ENCODE results near the gene TIGD6.
A peak's percentile ranks its signal among the peaks of the same experiment; 100 is the strongest.
"Not testable (repeated sequence)": the region's sequence is repeated elsewhere in the genome, so short reads cannot be mapped to it uniquely, and the experiment has no call there.

The TIGD6 gene

GRCh38 chr5:150000256-150000989, at the start of gene TIGD6, which contains the start of gene HMGXB3:
TIGD6 (minus strand) TSS chr5:150000654; CDS start chr5:149996348, 4,306 bp downstream.
HMGXB3 (plus strand) TSS chr5:150000739; CDS start chr5:150004853, 4,114 bp downstream.
- peak; percentile 68 for DNase-seq (ENCODE audit: low read depth, low spot score)

DNA sequence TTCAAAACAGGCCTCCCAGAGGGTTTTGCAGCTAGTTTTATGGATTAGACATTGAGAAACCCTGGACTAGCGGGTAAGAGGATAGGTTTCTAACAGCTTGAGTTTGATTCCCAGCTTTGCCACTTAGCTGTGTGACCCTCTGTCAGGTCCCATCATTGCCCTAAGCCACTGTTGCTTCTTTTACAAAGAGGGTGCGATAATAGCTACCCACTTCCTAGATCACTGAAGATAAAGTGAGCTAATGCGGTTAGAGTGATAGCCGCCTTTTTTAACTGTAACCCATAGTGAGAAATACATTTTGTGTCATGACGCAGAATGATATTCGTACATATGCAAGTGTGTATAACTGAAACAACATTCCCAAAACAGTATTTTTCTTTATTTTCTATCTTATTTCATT, 45.6 kb upstream of the TIGD6 start:
- DNase-seq (ENCODE audit: low read depth, low spot score): no peak

DNA sequence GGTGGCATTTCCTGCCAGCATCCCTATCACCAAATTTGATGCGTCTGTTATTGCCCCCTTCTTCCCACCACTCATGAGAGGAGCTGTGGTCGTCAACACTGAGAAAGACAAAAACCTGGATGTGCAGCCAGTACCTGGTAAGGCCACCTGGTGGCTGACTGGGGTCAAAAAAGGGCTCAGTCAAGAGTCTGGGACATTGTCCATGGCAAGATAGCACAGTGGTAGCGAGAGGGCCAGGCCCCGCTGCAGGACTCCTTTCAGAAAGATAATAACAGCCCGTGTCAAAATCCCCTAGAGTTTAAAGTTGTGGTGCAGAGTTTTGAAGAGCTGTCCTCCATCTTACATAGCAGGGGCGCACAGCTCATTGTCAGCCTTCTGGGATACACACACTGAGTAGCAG, 45.1 kb upstream of the TIGD6 start:
- DNase-seq (ENCODE audit: low read depth, low spot score): no peak

GRCh38 chr5:150044712-150045111, 44.3 kb upstream of the TIGD6 start:
- no peak for DNase-seq (ENCODE audit: low read depth, low spot score)

DNA sequence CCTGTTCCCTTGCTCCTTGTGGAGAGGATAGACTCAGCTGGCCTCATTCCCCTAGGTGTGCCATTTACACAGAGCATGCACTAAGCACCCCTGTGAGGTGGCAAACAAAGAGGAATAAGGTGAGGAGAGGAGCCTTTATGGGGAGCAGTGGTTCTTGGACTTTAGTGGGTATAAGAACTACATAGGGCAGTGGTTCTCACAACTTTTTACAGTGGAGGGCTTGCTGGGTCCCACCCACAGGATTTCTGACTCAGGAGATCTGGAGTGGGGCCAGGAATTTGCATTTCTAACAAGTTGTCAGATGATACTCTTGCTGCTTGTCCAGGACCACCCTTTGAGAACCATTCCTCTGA, 43.9 kb upstream of the TIGD6 start:
- no peak for DNase-seq (ENCODE audit: low read depth, low spot score)

DNA sequence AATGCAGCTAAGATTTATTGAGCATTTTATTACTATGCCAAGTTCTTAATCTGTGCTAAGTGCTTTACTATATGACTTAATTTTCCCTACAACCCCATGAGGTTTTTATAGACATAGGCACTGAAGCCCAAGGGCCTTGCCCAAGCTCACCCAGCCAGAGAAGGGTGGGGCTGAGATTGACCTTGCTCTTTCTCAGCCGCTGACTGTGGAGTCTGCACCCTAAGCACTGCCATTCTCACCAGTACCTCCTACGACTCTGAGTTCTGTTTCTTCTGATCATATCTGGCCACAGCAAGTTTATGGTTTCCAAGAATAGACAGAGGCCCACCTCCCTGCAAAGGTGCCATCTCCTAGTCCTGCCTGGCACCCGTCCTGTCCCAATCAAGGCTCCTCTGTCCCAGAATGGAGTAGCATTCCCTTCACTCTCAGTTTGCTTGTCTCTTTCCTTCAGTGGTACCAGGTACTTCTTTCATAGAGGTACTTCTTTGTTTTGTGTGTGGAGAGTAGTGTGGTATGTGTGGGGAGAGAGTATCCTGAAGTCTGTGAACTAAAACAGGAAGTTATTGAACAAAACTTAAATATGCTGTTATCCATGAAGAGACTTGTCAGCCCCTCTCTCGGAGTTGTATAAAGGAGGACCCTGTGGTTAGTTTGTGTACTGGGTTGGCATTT, 43.3 kb upstream of the TIGD6 start:
- no peak for DNase-seq (ENCODE audit: low read depth, low spot score)

DNA sequence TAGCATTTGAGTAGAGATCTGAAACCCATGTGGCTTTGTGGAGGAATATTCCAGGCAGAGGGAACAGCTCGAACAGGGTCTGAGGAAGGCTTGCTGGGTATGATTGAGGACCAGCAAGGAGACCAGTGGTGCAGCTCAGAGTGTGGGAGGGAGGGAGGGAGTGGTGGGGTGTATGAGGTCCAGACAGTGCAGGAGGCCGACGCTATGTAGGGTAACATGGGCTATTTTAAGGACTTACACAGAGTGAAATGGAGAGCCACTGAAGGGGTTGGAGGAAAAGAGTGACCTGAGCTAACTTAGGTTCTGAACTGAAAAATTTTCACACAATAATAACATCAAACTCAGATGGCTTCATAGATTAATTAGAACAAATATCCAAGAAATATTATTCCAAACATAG, 42.0 kb upstream of the TIGD6 start:
- no peak for DNase-seq (ENCODE audit: low read depth, low spot score)

DNA sequence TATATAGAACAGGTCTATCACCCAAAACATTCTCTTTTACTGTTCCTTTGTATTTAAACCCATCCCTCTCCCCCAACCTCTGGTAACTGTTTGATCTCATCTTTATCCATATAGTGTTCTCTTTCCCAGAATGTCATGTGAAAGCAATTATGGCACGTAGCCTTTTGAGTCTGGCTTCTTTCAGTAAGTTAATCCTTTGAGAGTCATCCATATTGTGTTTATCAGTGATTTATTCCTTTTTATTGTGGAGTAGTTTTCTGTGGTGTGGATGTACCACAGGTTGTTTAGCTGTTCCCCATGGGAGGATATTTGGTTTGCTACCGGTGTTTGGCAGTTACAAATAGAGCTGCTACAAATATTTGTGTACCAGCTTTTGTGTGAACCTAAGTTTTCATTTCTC, 38.1 kb upstream of the TIGD6 start:
- DNase-seq (ENCODE audit: low read depth, low spot score): no peak

DNA sequence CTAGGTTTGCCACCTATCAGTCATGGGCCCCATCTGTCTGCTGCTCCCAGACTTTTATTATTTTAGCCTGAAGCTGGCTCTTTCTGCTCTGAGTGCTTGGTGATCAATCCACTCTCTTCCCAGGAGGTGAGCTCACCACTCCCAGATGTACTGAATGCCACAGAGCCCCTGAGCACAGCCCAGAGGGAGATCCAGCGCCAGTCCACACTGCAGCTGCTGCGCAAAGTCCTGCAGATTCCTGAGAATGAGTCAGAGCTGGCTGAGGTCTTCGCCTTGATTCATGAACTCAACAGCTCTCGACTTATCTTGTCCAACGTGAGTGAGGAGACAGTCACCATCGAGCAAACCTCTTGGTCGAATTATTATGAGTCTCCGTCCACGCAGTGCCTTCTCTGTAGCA, 36.1 kb upstream of the TIGD6 start:
- no peak for DNase-seq (ENCODE audit: low read depth, low spot score)

- no peak for DNase-seq (ENCODE audit: low read depth, low spot score)
Measured at GRCh38 chr5:150035139-150035895, 34.9 kb upstream of the TIGD6 start.

DNA sequence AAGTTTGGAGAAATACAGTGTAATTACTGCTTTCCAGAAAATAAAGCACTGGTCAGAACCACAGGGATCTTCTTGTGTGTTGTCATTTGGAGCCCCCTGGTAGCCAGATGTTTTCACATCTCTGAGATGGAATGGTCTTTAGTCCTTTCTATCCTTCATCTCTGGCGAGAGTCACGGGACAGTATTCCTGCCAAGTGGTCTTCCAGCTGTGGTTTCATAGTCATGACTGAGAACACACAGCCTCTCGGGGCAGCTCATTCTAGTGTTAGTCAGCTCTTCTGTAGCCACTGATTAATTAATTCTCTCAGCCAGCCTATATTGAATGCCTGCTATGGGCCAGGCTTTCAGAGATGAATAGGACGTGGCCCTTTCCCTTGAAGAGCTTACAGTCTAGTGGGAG, 34.2 kb upstream of the TIGD6 start:
- DNase-seq (ENCODE audit: low read depth, low spot score): no peak

DNA sequence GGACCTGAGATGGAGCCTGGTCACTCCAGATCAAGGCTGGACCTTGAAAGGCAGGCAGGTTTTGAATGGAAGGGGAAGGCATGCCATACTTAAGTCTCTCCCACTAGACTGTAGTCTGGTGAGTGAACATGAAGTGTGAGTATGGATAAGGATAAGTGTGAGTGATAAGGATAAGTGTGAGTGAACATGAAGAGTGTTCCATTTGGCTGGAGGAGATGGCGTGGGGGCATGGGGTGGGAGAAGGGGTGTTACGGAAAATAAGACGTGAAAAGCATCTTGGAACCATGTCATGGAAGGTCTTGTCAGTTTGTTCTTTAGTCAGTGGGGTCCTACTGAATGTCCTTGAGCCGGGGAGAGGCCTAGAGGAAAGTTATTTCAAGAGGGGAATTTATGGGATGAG, 32.9 kb upstream of the TIGD6 start:
- no peak for DNase-seq (ENCODE audit: low read depth, low spot score)

DNA sequence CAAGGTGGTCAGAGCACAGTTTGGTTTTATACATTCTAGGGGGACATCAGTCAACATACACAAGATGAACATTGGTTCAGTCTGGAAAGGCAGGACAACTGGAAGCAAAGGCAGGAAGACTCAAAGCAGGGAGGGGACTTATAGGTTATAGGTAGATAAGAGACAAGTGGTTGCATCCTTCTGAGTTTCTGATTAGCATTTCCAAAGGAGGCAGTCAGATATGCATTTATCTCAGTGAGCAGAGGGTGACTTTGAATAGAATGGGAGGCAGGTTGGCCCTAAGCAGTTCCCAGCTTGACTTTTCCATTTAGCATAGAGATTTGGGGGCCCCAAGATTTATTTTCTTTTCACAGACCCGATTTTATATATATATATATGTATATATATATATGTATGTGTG, 27.6 kb upstream of the TIGD6 start:
- not testable (repeated sequence) for DNase-seq (ENCODE audit: low read depth, low spot score)

DNA sequence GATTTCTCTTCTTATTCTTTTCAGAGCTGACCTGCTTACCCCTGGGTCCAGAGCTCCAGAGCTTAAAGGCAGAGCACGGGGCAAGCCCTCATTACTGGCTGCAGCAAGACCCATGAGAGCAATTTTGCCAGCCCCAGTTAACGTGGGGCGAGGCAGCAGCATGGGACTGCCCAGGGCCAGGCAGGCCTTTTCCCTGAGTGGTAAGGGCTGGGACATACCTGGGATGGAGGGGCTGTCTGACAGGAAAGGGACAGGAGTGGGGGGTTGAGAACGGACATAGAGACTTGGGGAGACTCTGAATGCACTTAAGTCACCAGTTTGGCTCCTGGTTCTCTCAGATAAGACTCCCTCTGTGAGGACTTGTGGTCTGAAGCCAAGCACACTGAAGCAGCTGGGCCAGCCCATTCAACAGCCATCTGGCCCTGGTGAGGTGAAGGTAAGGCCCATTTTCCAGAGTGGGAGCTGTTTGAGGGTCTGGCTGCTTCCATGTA, 26.3 kb upstream of the TIGD6 start:
- no peak for DNase-seq (ENCODE audit: low read depth, low spot score)

GRCh38 chr5:150024346-150024984, 24.0 kb upstream of the TIGD6 start:
- DNase-seq (ENCODE audit: low read depth, low spot score): no peak

- DNase-seq (ENCODE audit: low read depth, low spot score): no peak
Measured at GRCh38 chr5:150023136-150023535, 22.7 kb upstream of the TIGD6 start.

DNA sequence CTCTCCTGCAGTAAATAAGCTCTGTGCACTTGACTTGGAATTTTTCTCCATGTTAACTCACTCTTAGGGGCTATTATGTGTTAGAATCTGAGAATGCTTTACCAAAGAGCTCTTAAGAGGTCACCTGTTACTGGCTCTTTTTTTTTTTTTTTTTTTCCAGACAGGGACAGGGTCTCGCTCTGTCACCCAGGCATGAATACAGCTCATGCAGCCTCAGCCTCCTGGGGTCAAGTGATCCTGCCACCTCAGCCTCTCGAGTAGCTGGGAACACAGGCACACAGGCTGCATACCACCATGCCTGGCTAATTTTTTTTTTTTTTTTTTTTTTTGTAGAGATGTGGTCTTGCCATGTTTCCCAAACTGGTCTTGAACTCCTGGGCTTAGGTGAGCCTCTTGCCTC, 22.2 kb upstream of the TIGD6 start:
- no peak for DNase-seq (ENCODE audit: low read depth, low spot score)

DNA sequence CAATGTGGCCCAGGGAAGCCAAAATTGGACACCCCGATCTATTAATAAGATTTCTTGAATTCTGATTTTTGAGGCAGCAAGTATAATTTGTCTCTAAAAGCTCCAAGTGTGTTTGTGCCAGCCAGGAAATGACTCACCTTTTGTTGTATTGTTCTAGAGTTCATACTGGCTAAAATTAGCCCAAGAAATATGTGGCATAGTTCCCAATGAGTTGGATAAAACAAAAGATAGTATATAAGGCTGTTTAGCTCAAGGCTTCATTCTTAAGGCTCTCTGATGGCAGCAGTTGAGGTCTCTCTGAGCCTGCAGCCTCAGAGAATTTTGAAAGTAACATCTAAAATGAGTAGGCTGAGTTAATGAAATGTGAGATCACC, 21.7 kb upstream of the TIGD6 start:
- DNase-seq (ENCODE audit: low read depth, low spot score): no peak

DNA sequence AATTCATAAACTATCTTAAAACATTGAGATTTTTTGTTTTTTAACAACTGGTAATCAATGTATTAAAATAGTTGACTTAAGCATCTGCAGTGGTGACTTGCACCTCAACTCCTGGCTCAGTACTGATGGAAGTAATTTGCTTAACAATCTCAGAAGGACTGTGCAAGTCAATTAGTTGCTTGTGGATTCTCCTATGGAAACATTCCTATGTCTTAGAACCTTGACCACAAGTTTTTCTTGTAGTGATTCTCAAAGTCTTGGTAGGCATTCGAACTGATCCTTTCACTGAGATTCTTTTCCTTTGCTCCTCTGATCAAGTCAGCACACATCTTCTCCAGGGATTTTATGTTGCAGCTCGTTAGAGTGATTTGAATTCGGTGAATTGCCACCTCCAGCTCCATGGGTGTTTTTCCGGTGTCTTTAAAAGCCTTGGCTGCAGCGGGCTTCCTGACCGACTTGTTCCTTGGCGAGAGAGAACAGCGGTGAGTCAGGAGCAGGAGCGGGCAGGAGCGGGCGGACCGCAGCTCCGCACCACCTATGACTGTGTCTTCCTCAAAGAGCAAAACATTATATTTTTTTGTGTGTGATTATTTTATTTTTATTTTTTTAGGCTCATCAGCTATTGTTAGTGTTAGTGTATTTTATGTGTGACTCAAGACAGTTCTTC, 21.2 kb upstream of the TIGD6 start:
- no peak for DNase-seq (ENCODE audit: low read depth, low spot score)

DNA sequence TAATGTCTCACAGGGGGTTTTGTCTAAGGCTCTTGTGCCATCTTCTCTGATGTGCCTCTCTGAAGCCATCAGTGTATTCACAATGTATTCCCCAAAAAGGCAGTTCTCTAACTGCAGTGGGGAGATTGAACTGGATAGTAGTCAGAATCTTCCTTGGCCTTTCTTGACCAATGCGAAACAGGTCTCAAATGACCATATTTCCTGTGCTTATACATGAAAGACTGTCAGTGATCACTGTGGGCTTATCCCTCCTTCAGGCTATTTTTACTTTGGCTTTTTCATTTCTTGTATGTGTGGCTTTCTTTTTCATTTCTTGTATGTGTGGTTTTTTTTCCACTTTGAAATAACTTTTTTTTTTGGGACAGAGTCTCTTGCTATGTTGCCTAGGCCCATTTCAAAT, 19.8 kb upstream of the TIGD6 start:
- DNase-seq (ENCODE audit: low read depth, low spot score): no peak

DNA sequence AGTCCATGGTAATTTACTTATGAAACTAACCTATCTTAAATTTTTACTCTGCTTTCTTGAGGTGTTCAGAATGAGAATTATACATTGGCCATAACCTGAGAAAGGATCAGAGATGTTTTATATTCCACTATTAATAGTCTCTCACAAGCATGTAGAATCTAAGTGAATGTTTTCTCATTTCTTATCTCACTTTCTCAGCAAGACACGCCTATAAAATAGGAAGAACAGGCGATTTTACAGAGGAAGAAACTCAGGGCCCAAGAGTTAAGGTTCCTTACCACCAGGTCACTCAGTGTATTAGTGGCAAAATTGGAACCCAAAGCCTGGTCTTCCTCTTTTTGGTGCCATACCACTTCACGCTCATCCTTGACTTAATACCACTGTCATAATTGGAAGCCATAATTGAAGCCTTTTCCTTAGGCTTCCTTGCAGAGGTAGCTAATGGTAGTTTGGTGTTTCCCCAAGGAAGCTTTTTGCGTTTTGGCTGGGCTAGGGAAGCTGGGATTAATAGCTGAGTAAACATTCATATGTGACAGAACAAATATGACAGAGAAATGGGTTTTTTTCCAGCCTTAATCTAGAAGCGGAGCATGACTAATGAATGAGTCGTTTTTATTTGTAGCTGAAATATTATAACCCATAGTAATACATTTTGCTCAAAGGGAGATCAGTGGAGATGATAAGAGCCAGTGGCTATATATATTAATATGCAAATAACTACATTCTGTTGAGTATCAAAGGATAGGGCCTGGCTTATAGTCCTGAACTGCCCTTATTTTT, 17.0 kb upstream of the TIGD6 start:
- no peak for DNase-seq (ENCODE audit: low read depth, low spot score)

Data from activated CD4-positive, CD25-positive, alpha-beta regulatory T cell treated with anti-CD3 and anti-CD28 coated beads, Interleukin-2, amount 50 U/mL, for 16 hours (primary cell).